Measurements from ENCODE around the gene SNCB. TPM values are rescaled to one million over a fixed set of nuclear protein-coding genes. Genes with fewer than 3 reads are reported as not detected.
A peak's percentile ranks its signal among the peaks of the same experiment; 100 is the strongest.

The SNCB gene
- total and polyA plus RNA-seq, 3 donors from 2014 or later: 0.31 to 0.74 (median 0.62) TPM

GRCh38 chr5:176624142-176624541 lies 6.2 kb downstream of the SNCB start:
- Histone ChIP-seq H3K27ac (no peak overlapping the region), H3K36me3 (ENCODE audit: low read depth, missing control alignments) (no peaks in the 10 kb centered on the region), H3K27me3 (no peaks in the 10 kb centered on the region), H3K4me1 (peaks cover 25% of the 10 kb centered on the region), H3K9me3 (no peaks in the 10 kb centered on the region), H3K4me3 (no peak overlapping the region)
- WGBS, 2 donors: 76 to 87% methylated on average over 3 to 4 of the region's 4 CpGs
- no peak for DNase-seq
- TF ChIP-seq CTCF (IDR thresholded peaks at IDR 0.05) (no peak), POLR2A (IDR thresholded peaks at IDR 0.05) (no peak)
- intact Hi-C loops (cut with DNase I; ENCODE audit: low total_unique reads): no loop called here

- Histone ChIP-seq H3K4me3 (no peak overlapping the region), H3K36me3 (ENCODE audit: low read depth, missing control alignments) (no peaks in the 10 kb centered on the region), H3K27ac (no peak overlapping the region), H3K4me1 (peaks cover 29% of the 10 kb centered on the region), H3K27me3 (no peaks in the 10 kb centered on the region), H3K9me3 (no peaks in the 10 kb centered on the region)
- intact Hi-C loops (cut with DNase I; ENCODE audit: low total_unique reads): no loop called here
- TF ChIP-seq POLR2A (IDR thresholded peaks at IDR 0.05) (no peak), CTCF (IDR thresholded peaks at IDR 0.05) (no peak)
- DNase-seq: peak; percentile 84
- WGBS, 2 donors: 16 to 57% methylated on average over 4 to 13 of the region's 13 CpGs
Measured at GRCh38 chr5:176621661-176622079, 8.7 kb downstream of the SNCB start.

GRCh38 chr5:176620333-176620981 lies 9.9 kb downstream of the SNCB start:
- no peaks in the 10 kb centered on the region for H3K36me3 ChIP-seq (ENCODE audit: low read depth, missing control alignments)
- intact Hi-C loops (cut with DNase I; ENCODE audit: low total_unique reads): no loop called here
- no peaks in the 10 kb centered on the region for H3K27me3 ChIP-seq
- no peaks in the 10 kb centered on the region for H3K9me3 ChIP-seq
- TF ChIP-seq POLR2A (IDR thresholded peaks at IDR 0.05) (no peak), CTCF (IDR thresholded peaks at IDR 0.05) (no peak)
- H3K4me1 ChIP-seq: peaks cover 29% of the 10 kb centered on the region
- H3K27ac ChIP-seq: no peak overlapping the region
- peak overlapping the region in 1 of 2 donors; percentile 36 for H3K4me3 ChIP-seq
- peak; percentile 43 for DNase-seq
- WGBS, 2 donors: 1 to 2% methylated on average over 29 to 32 of the region's 32 CpGs

GRCh38 chr5:176619569-176620332 lies 10.6 kb downstream of the SNCB start:
- no peak for DNase-seq
- Histone ChIP-seq H3K4me3 (peak overlapping the region; percentile 12 to 36), H3K9me3 (no peaks in the 10 kb centered on the region), H3K4me1 (peaks cover 29% of the 10 kb centered on the region), H3K36me3 (ENCODE audit: low read depth, missing control alignments) (no peaks in the 10 kb centered on the region), H3K27ac (no peak overlapping the region), H3K27me3 (no peaks in the 10 kb centered on the region)
- TF ChIP-seq POLR2A (IDR thresholded peaks at IDR 0.05) (no peak), CTCF (IDR thresholded peaks at IDR 0.05) (no peak)
- intact Hi-C loops (cut with DNase I; ENCODE audit: low total_unique reads): no loop called here
- WGBS, 2 donors: 5 to 10% methylated on average over 10 to 56 of the region's 59 CpGs
